DMS114 treated with DMSO at 0.1 percent for 48 hours (cell line): ENCODE data around the gene EDARADD.

Experiments
- DNase-seq: peaks from one replicate; lab custom pipeline; 2025; ENCODE audit not compliant: unreplicated experiment; lab: John Stamatoyannopoulos, UW

The EDARADD gene

DNA sequence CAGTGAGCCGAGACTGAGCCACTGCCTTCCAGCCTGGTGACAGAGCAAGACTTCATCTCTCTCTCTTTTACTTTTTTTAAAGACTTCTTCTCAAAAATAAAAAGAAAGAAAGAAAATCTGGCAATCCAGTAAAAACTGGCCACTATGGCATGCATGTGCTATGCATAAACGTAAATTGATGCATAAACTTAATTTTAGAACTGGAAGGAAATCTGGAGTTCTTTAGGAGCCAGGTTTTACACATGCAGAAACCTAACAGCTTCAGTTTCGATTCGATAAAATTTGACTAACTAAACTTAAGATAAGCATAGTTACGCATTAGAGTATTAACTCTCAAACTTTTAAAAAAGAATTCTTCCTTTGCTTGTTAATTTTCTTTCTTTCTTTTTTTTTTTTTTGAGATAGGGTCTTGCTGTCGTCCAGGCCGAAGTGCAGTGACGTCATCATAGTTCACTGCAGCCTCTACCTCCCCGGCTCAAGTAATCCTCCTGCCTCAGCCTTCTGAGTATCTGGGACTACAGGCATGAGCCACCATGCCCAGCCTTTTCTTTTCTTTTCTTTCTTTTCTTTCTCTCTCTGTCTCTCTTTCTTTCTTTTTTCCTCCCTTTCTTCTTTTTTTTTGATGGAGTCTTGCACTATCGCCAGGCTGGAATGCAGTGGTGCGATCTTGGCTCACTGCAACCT is 117.8 kb downstream of the EDARADD start:
- DNase-seq: no peak

DNA sequence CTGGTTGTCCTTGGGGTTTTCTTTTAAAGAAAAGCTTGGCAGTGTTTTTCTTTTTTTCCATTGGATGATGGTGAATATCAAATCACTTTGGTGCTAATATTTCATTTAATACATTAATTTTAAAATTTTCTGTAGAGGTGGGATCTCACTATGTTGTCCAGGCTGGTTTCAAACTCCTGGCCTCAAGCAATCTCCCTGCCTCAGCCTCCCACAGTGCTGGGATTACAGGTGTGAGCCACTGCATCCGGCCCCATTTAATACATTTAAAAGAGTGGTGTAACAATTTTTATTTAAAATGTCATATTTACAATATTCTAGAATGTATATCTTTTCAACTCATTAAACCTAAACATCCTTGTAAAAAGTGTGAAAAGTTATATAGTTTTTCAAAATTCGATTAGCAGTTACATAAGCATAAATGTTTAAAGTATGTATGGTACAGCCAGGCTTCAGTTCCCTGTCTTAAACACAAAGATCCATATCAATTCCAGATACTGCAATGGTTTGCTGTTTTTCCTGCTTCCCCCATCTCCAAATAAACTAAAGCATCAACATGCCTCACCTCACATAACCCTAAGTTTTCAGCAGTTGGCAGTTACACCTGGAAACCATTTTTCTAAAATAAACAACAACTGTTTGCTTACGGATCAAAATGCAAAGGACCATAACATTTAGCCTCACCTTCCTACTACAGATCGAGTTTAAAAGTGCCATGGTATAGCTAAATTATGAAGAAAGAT is 120.8 kb downstream of the EDARADD start:
- no peak for DNase-seq

DNA sequence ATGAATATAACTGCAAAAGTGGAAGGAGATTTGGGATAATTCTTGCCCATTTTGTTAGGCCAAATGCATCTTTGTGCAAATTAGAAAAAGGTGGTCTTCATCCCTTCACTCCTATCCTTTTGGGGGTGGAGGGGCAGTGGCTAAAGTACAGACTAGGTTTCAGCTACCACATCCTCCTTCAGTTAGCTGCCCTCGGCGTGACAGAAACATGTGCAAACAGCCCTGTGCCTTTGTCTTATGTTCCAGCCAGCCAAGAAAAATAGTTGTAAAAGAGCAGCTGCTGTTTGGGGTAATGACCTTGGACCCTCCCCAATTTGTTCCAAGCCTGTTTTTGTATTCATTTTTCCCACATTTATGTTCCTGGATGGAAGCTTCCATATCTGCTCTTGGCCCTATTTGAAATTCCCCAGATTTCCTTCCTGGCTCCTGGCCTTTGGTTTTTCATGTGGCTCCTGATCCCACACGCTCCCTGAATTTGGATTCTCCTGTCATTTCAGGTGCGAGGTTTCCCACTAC is 121.4 kb downstream of the EDARADD start:
- no peak for DNase-seq

DNA sequence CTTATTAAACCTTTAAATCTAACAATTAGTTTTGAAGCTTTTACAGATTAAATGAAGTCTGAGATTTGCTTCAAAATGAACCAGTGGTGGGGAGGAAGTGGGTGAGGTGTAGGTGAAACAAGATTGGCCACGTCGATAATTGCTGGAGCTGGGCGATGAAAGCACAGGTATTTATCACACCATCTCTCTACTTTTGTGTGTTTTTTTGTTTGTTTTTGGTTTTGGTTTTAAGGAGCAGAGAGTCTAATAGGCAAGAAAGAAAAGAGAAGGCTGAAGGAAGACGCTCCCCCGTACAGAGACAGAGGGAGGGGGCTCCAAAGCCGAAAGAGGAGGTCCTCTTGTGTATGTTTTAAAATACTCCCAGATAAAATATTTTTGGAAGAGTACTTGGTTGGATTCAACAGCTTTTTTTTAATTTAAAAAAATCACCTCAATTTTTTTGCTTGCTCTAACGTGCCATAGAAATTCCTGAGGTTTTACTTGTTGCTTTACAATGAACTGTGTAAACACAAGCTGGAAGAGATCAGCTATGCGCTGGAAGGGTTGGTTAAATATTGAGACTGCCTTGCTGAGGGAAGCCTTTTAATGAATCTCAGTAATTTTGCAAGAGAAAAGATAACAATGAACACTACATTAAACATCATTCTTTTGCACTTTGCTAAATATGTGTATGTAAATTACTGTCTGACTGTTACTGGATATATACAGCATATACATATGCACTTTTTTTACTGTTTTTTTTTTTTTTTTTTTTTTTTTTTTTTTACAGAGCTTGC is 123.0 kb downstream of the EDARADD start:
- DNase-seq: no peak

- DNase-seq: no peak
Measured at GRCh38 chr1:236518322-236518721, 124.2 kb downstream of the EDARADD start.

DNA sequence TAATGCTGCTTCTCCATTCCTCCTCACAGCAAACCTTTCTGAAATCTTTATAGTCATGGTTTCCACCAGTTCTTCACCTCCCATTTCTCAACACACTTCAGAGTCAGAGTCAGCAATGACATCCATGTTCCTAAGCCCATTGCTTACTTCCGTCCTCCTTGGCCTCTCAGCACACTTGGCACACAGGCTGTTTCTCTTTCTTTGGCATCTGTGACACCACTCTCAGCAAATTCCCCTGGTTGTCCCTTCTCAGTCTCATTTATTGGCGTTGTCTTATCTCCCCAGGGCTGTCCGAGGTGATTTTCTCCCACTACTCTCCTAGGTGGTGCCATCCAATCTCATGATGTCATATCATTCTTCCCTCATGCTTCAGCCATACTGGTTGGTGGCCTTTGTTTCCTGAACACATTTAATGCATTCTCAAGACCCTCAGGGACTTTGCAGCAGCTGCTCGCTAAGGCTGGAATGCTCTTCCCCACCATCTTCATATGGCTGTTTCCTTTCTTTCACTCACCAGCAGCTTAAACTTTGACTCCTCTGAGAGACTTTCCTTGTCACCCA is 126.4 kb downstream of the EDARADD start:
- no peak for DNase-seq

DNA sequence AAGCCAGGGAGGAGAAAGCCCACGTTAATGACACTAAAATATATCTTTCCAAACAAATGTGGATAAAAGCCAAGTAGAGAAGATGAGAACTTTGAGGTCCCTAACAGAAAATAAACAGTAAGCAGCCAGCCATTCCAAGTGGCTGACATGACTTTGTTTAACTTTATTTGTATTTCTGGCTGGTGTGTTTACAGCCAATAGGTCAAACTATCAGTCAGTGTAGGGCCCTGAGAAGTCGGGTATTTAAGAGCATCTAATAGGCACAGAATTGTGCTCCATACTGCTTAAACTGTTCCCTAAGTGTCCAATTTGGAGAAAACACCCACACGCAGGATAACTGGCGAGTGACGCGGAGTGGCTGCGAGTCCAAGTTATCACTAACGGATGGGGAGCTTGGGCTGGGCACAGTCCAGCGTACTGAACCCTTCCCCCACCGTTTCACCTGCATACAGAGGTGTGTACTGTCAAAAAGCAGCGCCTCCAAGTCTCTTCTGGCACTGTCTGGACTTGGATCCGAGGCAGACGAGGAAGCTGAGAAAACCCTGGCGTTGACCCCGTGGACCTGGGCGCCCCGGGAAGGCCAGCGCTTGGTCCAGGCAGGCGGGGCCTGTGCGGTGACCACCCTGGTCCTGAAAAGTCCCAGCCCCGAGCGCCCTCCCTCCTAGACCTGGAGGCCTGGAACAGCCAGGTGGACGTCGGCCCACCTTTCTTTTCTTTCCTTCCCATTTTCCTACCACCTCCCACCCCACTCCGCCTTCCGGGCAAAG is 129.0 kb downstream of the EDARADD start:
- DNase-seq: no peak

GRCh38 chr1:236523704-236524141 is 129.6 kb downstream of the EDARADD start, which contains the start of gene LGALS8:
Gene LGALS8, plus strand, starts transcription at chr1:236523982. Its CDS starts 2,089 bp downstream, at chr1:236526071.
- peak; percentile 10 for DNase-seq

- peak; percentile 39 for DNase-seq
Measured at GRCh38 chr1:236524142-236524894, 130.2 kb downstream of the EDARADD start.

DNA sequence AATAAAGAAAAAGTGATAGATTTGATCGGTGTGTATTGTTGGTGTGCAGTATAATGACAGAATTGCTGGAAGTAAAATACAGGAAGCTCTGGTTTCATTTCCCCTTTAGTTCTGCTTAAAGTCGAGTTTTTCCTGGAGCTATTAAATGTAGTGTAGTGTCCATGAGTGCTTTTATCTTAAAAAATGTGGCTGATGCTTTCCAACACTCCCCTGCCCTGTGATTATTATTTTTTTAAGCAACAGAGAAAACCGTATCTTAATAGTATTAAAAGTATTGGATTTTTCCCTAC is 130.8 kb downstream of the EDARADD start:
- DNase-seq: no peak

DNA sequence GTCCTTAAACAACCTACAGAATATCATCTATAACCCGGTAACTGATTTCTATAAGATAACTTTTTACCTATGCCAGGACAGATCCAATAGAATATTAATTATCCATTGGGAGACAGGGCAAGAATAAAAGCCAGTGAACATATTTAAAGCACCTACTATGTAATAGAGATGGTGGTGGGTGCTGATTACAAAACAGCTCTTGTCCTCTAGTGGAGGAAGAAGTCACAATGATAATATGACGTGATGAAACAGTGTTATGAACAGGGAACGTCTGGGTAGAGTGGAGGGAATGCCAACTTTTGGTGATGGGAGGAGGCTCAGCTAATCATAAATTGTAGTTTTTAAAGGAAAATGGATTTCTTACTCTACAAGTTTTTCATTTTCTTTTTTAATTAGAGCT is 132.0 kb downstream of the EDARADD start:
- DNase-seq: no peak

DNA sequence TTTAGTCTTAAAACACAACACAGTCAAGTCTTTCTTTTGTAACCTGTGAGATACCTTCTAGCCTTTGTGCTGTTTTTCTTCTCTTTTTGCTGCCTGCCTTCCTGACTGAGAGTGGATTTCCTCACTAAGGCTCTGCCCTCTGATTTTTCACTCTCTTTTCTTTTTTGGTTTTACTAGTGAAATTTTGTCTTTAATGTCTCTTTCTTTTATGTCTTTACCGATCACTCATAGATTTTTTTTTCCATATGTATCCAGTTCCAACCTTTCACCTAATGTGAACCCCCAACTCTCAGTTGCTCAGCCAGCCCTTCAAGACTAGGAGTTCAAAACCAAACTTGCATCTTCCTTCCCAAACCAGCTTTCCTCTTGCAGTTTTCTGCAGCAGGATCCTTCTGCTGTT is 136.2 kb downstream of the EDARADD start:
- DNase-seq: no peak

GRCh38 chr1:236530959-236531358 is 136.9 kb downstream of the EDARADD start:
- DNase-seq: no peak

- no peak for DNase-seq
Measured at GRCh38 chr1:236532850-236533249, 138.8 kb downstream of the EDARADD start.

DNA sequence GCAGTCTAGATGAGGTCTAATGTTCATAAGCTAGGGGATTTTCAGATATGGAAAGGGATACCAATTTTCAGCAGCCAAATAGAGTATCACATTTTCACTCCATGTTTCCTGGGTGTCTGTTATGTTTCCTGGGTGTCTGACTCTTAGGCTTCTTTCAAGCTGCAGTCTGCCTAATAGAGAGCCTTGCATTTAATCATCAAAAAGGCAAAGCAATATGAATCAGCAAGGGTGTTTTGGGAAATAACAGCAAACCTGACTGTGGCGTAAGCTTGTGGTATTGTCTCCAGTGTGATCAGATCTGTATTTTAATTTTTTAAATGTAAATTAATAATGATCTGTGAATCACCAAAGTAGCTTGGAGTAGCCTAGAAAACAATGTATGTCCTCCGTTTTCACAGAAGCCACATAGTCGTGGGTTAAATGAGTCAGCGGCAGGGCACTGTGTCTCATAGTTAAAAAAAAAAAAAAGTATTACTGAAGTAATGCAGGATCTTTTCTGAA is 140.1 kb downstream of the EDARADD start:
- DNase-seq: no peak
